DMS53 (cell line): Measurements from ENCODE around the gene STH.
A peak's percentile ranks its signal among the peaks of the same experiment; 100 is the strongest.
"Not testable (repeated sequence)": the region's sequence is repeated elsewhere in the genome, so short reads cannot be mapped to it uniquely, and the experiment has no call there.

Experiments used
- DNase-seq: peaks from one replicate; lab custom pipeline; 2025; lab: John Stamatoyannopoulos, UW

The STH gene

GRCh38 chr17:45986056-45986455 lies 13.0 kb upstream of the STH start:
- DNase-seq, result no peak

GRCh38 chr17:45987706-45988105 lies 11.3 kb upstream of the STH start:
- peak; percentile 25 for DNase-seq

DNA sequence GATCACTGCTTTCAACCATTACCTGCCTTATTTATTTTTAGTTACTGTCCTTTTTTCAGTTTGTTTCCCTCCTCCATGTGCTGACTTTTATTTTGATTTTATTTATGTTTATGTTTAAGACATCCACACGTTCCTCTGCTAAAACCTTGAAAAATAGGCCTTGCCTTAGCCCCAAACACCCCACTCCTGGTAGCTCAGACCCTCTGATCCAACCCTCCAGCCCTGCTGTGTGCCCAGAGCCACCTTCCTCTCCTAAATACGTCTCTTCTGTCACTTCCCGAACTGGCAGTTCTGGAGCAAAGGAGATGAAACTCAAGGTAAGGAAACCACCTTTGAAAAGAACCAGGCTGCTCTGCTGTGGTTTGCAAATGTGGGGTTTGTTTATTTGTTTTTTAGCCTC lies 9.3 kb upstream of the STH start:
- no peak for DNase-seq

- no peak for DNase-seq
Measured at GRCh38 chr17:45990886-45991285, 8.2 kb upstream of the STH start.

- DNase-seq, result no peak
Measured at GRCh38 chr17:45991341-45991740, 7.7 kb upstream of the STH start.

- no peak for DNase-seq
Measured at GRCh38 chr17:45992175-45992574, 6.9 kb upstream of the STH start.

DNA sequence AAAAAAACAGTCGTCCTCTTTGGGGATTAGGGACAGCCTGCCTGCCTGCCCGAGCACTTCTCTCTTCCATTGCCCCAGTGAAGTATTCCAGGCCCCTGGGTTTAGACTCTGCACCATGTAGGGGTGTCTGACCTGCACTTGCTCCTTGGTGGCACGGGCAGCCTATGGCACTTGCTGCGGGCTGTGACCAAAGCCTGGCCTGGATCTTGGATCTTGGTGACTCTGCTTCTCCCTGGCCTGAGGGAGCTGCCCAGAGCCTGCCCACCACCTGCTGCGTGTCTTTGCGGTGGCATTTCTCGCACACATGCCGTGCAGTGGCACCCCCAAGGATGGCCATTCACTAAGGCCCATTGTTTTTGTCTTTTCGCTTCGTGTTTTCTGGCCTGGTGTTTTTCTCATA lies 6.1 kb upstream of the STH start:
- peak; percentile 33 for DNase-seq

- DNase-seq, result peak; percentile 72
Measured at GRCh38 chr17:45993962-45994627, 5.0 kb upstream of the STH start.

- no peak for DNase-seq
Measured at GRCh38 chr17:45994987-45995386, 4.1 kb upstream of the STH start.

DNA sequence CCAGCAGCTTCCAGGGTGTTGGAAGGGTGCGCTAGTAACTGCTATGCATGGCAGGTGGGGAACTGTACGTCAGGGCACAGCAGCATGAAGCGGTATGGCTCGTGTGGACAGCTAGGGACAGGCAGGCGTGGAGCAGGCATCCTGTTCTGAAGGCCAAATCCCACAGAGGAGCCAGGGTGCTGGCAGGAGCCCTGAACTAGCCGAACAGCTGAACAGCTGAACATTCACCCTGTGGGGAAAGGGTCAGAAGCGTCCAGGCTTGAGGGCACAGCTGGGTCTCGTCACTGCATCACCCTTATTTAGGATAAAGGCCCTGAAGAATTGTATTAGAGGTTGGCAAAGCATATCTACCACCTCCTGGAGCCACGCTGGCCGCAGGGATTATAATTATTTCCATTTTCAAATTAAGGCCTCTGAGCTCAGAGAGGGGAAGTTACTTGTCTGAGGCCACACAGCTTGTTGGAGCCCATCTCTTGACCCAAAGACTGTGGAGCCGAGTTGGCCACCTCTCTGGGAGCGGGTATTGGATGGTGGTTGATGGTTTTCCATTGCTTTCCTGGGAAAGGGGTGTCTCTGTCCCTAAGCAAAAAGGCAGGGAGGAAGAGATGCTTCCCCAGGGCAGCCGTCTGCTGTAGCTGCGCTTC lies 3.3 kb upstream of the STH start:
- DNase-seq, result no peak

DNA sequence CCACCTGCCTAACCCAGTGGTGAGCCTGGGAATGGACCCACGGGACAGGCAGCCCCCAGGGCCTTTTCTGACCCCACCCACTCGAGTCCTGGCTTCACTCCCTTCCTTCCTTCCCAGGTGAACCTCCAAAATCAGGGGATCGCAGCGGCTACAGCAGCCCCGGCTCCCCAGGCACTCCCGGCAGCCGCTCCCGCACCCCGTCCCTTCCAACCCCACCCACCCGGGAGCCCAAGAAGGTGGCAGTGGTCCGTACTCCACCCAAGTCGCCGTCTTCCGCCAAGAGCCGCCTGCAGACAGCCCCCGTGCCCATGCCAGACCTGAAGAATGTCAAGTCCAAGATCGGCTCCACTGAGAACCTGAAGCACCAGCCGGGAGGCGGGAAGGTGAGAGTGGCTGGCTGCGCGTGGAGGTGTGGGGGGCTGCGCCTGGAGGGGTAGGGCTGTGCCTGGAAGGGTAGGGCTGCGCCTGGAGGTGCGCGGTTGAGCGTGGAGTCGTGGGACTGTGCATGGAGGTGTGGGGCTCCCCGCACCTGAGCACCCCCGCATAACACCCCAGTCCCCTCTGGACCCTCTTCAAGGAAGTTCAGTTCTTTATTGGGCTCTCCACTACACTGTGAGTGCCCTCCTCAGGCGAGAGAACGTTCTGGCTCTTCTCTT lies 2.6 kb upstream of the STH start:
- DNase-seq, result no peak

GRCh38 chr17:45997166-45997565 lies 1.9 kb upstream of the STH start:
- DNase-seq, result no peak

GRCh38 chr17:45997624-45998023 lies 1.4 kb upstream of the STH start:
- no peak for DNase-seq

- no peak for DNase-seq
Measured at GRCh38 chr17:45999900-46000290, 845 bp downstream of the STH start.

GRCh38 chr17:46000292-46000691 lies 1.2 kb downstream of the STH start:
- DNase-seq, result no peak

GRCh38 chr17:46000757-46001156 lies 1.7 kb downstream of the STH start:
- DNase-seq, result no peak

DNA sequence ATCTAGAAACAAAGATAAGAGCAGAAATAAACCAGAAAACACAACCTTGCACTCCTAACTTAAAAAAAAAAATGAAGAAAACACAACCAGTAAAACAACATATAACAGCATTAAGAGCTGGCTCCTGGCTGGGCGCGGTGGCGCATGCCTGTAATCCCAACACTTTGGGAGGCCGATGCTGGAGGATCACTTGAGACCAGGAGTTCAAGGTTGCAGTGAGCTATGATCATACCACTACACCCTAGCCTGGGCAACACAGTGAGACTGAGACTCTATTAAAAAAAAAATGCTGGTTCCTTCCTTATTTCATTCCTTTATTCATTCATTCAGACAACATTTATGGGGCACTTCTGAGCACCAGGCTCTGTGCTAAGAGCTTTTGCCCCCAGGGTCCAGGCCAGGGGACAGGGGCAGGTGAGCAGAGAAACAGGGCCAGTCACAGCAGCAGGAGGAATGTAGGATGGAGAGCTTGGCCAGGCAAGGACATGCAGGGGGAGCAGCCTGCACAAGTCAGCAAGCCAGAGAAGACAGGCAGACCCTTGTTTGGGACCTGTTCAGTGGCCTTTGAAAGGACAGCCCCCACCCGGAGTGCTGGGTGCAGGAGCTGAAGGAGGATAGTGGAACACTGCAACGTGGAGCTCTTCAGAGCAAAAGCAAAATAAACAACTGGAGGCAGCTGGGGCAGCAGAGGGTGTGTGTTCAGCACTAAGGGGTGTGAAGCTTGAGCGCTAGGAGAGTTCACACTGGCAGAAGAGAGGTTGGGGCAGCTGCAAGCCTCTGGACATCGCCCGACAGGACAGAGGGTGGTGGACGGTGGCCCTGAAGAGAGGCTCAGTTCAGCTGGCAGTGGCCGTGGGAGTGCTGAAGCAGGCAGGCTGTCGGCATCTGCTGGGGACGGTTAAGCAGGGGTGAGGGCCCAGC lies 2.6 kb downstream of the STH start:
- peak; percentile 73 for DNase-seq

DNA sequence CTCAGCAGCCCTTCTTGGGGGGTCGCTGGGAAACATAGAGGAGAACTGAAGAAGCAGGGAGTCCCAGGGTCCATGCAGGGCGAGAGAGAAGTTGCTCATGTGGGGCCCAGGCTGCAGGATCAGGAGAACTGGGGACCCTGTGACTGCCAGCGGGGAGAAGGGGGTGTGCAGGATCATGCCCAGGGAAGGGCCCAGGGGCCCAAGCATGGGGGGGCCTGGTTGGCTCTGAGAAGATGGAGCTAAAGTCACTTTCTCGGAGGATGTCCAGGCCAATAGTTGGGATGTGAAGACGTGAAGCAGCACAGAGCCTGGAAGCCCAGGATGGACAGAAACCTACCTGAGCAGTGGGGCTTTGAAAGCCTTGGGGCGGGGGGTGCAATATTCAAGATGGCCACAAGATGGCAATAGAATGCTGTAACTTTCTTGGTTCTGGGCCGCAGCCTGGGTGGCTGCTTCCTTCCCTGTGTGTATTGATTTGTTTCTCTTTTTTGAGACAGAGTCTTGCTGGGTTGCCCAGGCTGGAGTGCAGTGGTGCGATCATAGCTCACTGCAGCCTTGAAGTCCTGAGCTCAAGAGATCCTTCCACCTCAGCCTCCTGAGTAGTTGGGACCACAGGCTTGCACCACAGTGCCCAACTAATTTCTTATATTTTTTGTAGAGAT lies 3.4 kb downstream of the STH start:
- peak; percentile 84 for DNase-seq

- DNase-seq, result no peak
Measured at GRCh38 chr17:46002973-46003316, 3.9 kb downstream of the STH start.

DNA sequence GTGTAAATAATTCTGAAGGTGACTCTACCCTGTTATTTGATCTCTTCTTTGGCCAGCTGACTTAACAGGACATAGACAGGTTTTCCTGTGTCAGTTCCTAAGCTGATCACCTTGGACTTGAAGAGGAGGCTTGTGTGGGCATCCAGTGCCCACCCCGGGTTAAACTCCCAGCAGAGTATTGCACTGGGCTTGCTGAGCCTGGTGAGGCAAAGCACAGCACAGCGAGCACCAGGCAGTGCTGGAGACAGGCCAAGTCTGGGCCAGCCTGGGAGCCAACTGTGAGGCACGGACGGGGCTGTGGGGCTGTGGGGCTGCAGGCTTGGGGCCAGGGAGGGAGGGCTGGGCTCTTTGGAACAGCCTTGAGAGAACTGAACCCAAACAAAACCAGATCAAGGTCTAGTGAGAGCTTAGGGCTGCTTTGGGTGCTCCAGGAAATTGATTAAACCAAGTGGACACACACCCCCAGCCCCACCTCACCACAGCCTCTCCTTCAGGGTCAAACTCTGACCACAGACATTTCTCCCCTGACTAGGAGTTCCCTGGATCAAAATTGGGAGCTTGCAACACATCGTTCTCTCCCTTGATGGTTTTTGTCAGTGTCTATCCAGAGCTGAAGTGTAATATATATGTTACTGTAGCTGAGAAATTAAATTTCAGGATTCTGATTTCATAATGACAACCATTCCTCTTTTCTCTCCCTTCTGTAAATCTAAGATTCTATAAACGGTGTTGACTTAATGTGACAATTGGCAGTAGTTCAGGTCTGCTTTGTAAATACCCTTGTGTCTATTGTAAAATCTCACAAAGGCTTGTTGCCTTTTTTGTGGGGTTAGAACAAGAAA lies 5.1 kb downstream of the STH start:
- DNase-seq, result peak; percentile 66

GRCh38 chr17:46006082-46006481 lies 7.0 kb downstream of the STH start:
- not testable (repeated sequence) for DNase-seq
